Gastrocnemius medialis (tissue), 4 donors: ENCODE measurements around the gene PTBP1.

Experiments used
- POLR2A ChIP-seq, 2 donors: fragments of 450-650 bp; IDR thresholded peaks; one replicate each; pipeline ENCODE4 v1.6.1; 2017; ENCODE audit warnings: antibody characterized with exemption in 2 of 2, mild to moderate bottlenecking in 2 of 2, moderate library complexity in 2 of 2
- TF ChIP-seq, protein P1 (sequence below), 5 experiments: fragments of 450-650 bp in 3 of 5; fragments of 200-600 bp in 2 of 5; sonication (generic) in 2 of 5; IDR thresholded peaks in 4 of 5; conservative IDR thresholded peaks in 1 of 5; 1 replicate in 4 of 5; 2 replicates in 1 of 5; pipeline ENCODE4 v1.5.1; 2016 to 2019; ENCODE audit warnings: antibody characterized with exemption in 5 of 5, mild to moderate bottlenecking in 3 of 5, moderate library complexity in 3 of 5

- TF ChIP-seq, protein P1, sequence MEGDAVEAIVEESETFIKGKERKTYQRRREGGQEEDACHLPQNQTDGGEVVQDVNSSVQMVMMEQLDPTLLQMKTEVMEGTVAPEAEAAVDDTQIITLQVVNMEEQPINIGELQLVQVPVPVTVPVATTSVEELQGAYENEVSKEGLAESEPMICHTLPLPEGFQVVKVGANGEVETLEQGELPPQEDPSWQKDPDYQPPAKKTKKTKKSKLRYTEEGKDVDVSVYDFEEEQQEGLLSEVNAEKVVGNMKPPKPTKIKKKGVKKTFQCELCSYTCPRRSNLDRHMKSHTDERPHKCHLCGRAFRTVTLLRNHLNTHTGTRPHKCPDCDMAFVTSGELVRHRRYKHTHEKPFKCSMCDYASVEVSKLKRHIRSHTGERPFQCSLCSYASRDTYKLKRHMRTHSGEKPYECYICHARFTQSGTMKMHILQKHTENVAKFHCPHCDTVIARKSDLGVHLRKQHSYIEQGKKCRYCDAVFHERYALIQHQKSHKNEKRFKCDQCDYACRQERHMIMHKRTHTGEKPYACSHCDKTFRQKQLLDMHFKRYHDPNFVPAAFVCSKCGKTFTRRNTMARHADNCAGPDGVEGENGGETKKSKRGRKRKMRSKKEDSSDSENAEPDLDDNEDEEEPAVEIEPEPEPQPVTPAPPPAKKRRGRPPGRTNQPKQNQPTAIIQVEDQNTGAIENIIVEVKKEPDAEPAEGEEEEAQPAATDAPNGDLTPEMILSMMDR (IDR thresholded peaks at IDR 0.05 in 4 of 5, conservative IDR thresholded peaks at IDR 0.05 in 1 of 5): no peak
- TF ChIP-seq POLR2A (IDR thresholded peaks at IDR 0.05): no peak
These were observed 13.7 kb downstream of the PTBP1 start for GRCh38 chr19:810883-811489.
